B cell (primary cell): Measurements from ENCODE around the gene TMEM238. TPM values are rescaled to one million over a fixed set of nuclear protein-coding genes. Genes with fewer than 3 reads are reported as not detected.
"Not testable (repeated sequence)": the region's sequence is repeated elsewhere in the genome, so short reads cannot be mapped to it uniquely, and the experiment has no call there.

Experiments used
- ATAC-seq: fragments of 200-7000 bp; cut with Tn5 transposase; one replicate; pipeline ENCODE4 v1.10.0; 2021; ENCODE audit warnings: low read depth, mild to moderate bottlenecking, moderate number of reproducible peaks, moderate library complexity
- CTCF ChIA-PET: fragments of 350-600 bp; sonication (Branson Sonifier 250); formaldehyde crosslinking; loops from one replicate; lab custom pipeline; 2021; ENCODE audit warnings: antibody characterized with exemption, inconsistent platforms; lab: Charles Lee
- POLR2A ChIA-PET: fragments of 350-600 bp; sonication (Branson Sonifier 250); formaldehyde crosslinking; loops from one replicate; lab custom pipeline; 2021; ENCODE audit warnings: antibody characterized with exemption; lab: Charles Lee
- DNase-seq: peaks from one replicate; pipeline ENCODE4 v3.0.0; 2013
- H2AFZ ChIP-seq: 2 replicates; pipeline ENCODE4 v1.6.1; 2012; ENCODE audit warnings: mild to moderate bottlenecking, low read depth, low read length; ENCODE audit not compliant: insufficient read depth, poor library complexity, severe bottlenecking
- H3K27ac ChIP-seq, 2 donors: 1 replicate in 1 of 2; 2 replicates in 1 of 2; pipeline ENCODE4 v1.5.1; 2012 to 2013; ENCODE audit warnings: low read length in 2 of 2, mild to moderate bottlenecking in 2 of 2, moderate library complexity in 1 of 2
- H3K27me3 ChIP-seq, 4 experiments: fragments of 200-600 bp in 1 of 4; sonication (generic) in 1 of 4; replicated peaks in 1 of 4; 1 replicate in 2 of 4; 2 replicates in 2 of 4; pipeline versions ENCODE4 v1.6.1 to v1.7.0; 2013 to 2016; ENCODE audit warnings: low read length in 3 of 4, mild to moderate bottlenecking in 2 of 4, mixed read lengths in 1 of 4, moderate library complexity in 1 of 4; ENCODE audit not compliant: insufficient read depth in 4 of 4, control insufficient read depth in 3 of 4; ENCODE audit errors: control extremely low read depth in 1 of 4
- H3K36me3 ChIP-seq, 2 experiments: replicated peaks in 1 of 2; 1 replicate in 1 of 2; 2 replicates in 1 of 2; pipeline versions ENCODE4 v1.6.1 to v1.7.1; 2013; ENCODE audit warnings: low read length in 1 of 2; ENCODE audit not compliant: insufficient read depth in 2 of 2, control insufficient read depth in 1 of 2; ENCODE audit errors: control extremely low read depth in 1 of 2, extremely low read depth in 1 of 2
- H3K4me1 ChIP-seq, 2 donors: fragments of 200-600 bp in 1 of 2; sonication (generic) in 1 of 2; 1 replicate in 1 of 2; 2 replicates in 1 of 2; pipeline versions ENCODE4 v1.5.1 to v1.6.1; 2013 to 2017; ENCODE audit warnings: low read length in 2 of 2; ENCODE audit not compliant: control insufficient read depth in 2 of 2, insufficient read depth in 2 of 2
- H3K4me2 ChIP-seq: replicated peaks from 2 replicates; pipeline ENCODE3; 2012; ENCODE audit warnings: mild to moderate bottlenecking, low read depth, low read length; ENCODE audit not compliant: poor library complexity, severe bottlenecking
- H3K4me3 ChIP-seq, 5 experiments: fragments of 200-600 bp in 1 of 5; sonication (generic) in 1 of 5; 1 replicate in 3 of 5; 2 replicates in 2 of 5; pipeline versions ENCODE4 v1.5.1 to v1.7.0; 2011 to 2016; ENCODE audit warnings: low read length in 4 of 5, mild to moderate bottlenecking in 4 of 5, low read depth in 2 of 5, control low read depth in 1 of 5, moderate library complexity in 1 of 5; ENCODE audit not compliant: insufficient read depth in 1 of 5; ENCODE audit errors: control extremely low read depth in 1 of 5, extremely low read depth in 1 of 5
- H3K79me2 ChIP-seq: fragments of 200-600 bp; sonication (generic); one replicate; pipeline ENCODE4 v1.6.0; 2016; ENCODE audit warnings: low read length; ENCODE audit not compliant: control insufficient read depth, insufficient read depth
- H3K9ac ChIP-seq: fragments of 200-600 bp; sonication (generic); 2 replicates; pipeline ENCODE4 v1.6.1; 2017; ENCODE audit warnings: mild to moderate bottlenecking, low read length, moderate library complexity
- H3K9me3 ChIP-seq, 3 donors: one replicate each; pipeline versions ENCODE4 v1.6.1 to v1.7.1; 2013; ENCODE audit warnings: low read length in 2 of 3; ENCODE audit not compliant: control insufficient read depth in 2 of 3, insufficient read depth in 1 of 3; ENCODE audit errors: control extremely low read depth in 1 of 3
- H4K20me1 ChIP-seq: 2 replicates; pipeline ENCODE4 v1.6.0; 2012; ENCODE audit warnings: mild to moderate bottlenecking, low read length; ENCODE audit not compliant: insufficient read depth, control insufficient read depth, poor library complexity, severe bottlenecking
- H3K27ac Mint-ChIP-seq: one replicate; pipeline ENCODE4 v1.8.0; 2021; ENCODE audit warnings: mixed read lengths
- H3K27me3 Mint-ChIP-seq: one replicate; pipeline ENCODE4 v1.8.0; 2021; ENCODE audit warnings: mixed read lengths
- H3K4me1 Mint-ChIP-seq: one replicate; pipeline ENCODE4 v1.8.0; 2021; ENCODE audit warnings: mixed read lengths
- H3K4me3 Mint-ChIP-seq: one replicate; pipeline ENCODE4 v1.8.0; 2021; ENCODE audit warnings: mixed read lengths
- H3K9me3 Mint-ChIP-seq: one replicate; pipeline ENCODE4 v1.8.0; 2022; ENCODE audit warnings: mixed read lengths; ENCODE audit not compliant: insufficient read depth
- EZH2 ChIP-seq: IDR thresholded peaks from 2 replicates; pipeline ENCODE4 v1.6.1; 2012; ENCODE audit warnings: borderline replicate concordance, low read depth, mild to moderate bottlenecking, moderate library complexity, low read length; ENCODE audit not compliant: insufficient read depth, poor library complexity, severe bottlenecking
- WGBS: methylation state at CpG from one replicate; pipeline ENCODE4 v1.1.5; 2013; ENCODE audit warnings: missing lambda C conversion rate; ENCODE audit not compliant: insufficient coverage; 5-methylcytosine and 5-hydroxymethylcytosine counted together
- intact Hi-C: fragments of 100-400 bp; cut with micrococcal nuclease; formaldehyde crosslinking; loops from one replicate; pipeline ENCODE4 v1.10.0; 2022
- polyA plus RNA-seq: library from polyadenylated mRNA; depleted of rRNA; stranded (reverse); fragments of >200 nt; gene quantifications from 2 replicates; pipeline ENCODE4 v1.2.3, GENCODE V29; 2012
- total RNA-seq, 2 donors: library from RNA; stranded (reverse); fragments of 120-200 nt in 1 of 2; gene quantifications; 1 replicate in 1 of 2; 2 replicates in 1 of 2; pipeline versions ENCODE4 v1.2.3 to v1.2.4, GENCODE V29; 2013 to 2022
- TF ChIP-seq, protein P1 (sequence below): fragments of 200-600 bp; IDR thresholded peaks from one replicate; pipeline ENCODE4 v1.8.0; 2022; ENCODE audit warnings: antibody characterized with exemption, mild to moderate bottlenecking

Gene TMEM238
- total and polyA plus RNA-seq, 2 donors (not counting 1 experiment from before 2014, with no cell fraction given): 0.76 to 4.7 TPM

DNA sequence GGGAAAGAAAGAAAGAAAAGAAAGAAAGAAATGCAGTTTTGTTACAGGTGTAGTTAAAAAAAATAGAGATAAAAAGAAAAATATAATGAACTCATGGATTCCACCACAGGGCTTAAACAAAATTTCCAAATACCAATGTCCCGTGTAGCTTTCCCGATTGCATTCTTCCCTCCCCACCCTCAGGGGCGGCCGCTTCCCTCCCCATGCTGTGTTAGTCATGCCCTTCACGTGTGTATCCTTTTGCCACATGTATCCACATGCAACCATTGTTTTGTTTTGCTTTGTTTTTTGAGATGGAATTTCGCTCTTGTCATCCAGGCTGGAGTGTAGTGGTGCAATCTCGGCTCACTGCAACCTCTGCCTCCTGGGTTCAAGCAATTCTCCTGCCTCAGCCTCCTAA, 48.0 kb downstream of the TMEM238 start:
- no peaks in the 10 kb centered on the region for H3K9me3 Mint-ChIP-seq

DNA sequence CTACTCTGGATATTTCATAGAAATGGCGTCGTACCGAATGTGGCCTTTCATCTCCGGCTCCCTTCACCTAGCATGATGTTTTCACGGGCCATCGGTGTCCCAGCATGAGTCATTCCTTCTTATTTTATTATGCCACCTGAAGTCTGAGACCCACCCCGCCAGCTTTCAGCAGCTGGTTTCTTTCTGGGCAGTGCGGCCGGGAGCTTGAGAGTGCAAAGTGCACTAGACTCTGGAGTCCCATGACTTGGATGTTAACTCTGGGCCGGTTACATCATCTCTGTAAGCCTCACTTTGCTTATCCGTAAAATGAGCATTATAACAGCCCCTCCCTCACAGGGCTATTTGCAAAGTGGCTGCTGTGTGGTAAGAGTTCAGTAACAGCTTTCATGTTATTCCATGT, 50.2 kb downstream of the TMEM238 start:
- Histone ChIP-seq H3K4me1 (peaks cover 2 to 8% of the 10 kb centered on the region in 2 donors), H3K4me3 (no peak overlapping the region), H3K27me3 (peaks cover 0 to 20% (median 4%) of the 10 kb centered on the region in 4 experiments), H3K4me2 (no peak overlapping the region), H2AFZ (no peak overlapping the region), H3K9ac (no peak overlapping the region), H3K36me3 (no peaks in the 10 kb centered on the region), H3K79me2 (no peaks in the 10 kb centered on the region), H4K20me1 (no peaks in the 10 kb centered on the region), H3K27ac (no peak overlapping the region), H3K9me3 (no peaks in the 10 kb centered on the region)
- no peak for DNase-seq
- intact Hi-C loops: no loop called here
- no peak overlapping the region for H3K4me3 Mint-ChIP-seq
- WGBS: 96% methylated on average over 9 of the region's 11 CpGs
- no peak for ATAC-seq
- no peaks in the 10 kb centered on the region for H3K9me3 Mint-ChIP-seq
- ChIA-PET POLR2A (no interaction called here), CTCF (no interaction called here)
- peaks cover 5% of the 10 kb centered on the region for H3K4me1 Mint-ChIP-seq
- peaks cover 26% of the 10 kb centered on the region for H3K27me3 Mint-ChIP-seq
- no peak overlapping the region for H3K27ac Mint-ChIP-seq
- TF ChIP-seq EZH2: no peak
- TF ChIP-seq, protein P1, sequence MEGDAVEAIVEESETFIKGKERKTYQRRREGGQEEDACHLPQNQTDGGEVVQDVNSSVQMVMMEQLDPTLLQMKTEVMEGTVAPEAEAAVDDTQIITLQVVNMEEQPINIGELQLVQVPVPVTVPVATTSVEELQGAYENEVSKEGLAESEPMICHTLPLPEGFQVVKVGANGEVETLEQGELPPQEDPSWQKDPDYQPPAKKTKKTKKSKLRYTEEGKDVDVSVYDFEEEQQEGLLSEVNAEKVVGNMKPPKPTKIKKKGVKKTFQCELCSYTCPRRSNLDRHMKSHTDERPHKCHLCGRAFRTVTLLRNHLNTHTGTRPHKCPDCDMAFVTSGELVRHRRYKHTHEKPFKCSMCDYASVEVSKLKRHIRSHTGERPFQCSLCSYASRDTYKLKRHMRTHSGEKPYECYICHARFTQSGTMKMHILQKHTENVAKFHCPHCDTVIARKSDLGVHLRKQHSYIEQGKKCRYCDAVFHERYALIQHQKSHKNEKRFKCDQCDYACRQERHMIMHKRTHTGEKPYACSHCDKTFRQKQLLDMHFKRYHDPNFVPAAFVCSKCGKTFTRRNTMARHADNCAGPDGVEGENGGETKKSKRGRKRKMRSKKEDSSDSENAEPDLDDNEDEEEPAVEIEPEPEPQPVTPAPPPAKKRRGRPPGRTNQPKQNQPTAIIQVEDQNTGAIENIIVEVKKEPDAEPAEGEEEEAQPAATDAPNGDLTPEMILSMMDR: no peak

More for the DNA sequence above, 48.0 kb downstream of the TMEM238 start:
- Histone ChIP-seq H4K20me1 (no peaks in the 10 kb centered on the region), H3K4me2 (no peak overlapping the region), H3K27ac (no peak overlapping the region), H3K27me3 (peaks cover 0 to 29% (median 9%) of the 10 kb centered on the region in 4 experiments), H3K9me3 (peaks cover 0 to 7% (median 0%) of the 10 kb centered on the region in 3 donors), H3K36me3 (no peaks in the 10 kb centered on the region), H3K9ac (no peak overlapping the region), H2AFZ (no peak overlapping the region), H3K79me2 (peaks cover 11% of the 10 kb centered on the region), H3K4me3 (no peak overlapping the region), H3K4me1 (peaks cover 13 to 22% of the 10 kb centered on the region in 2 donors)
- ATAC-seq: no peak
- CTCF ChIA-PET: no interaction called here
- Mint-ChIP-seq H3K4me1 (peaks cover 17% of the 10 kb centered on the region), H3K27ac (no peak overlapping the region), H3K27me3 (peaks cover 26% of the 10 kb centered on the region), H3K4me3 (no peak overlapping the region)
- intact Hi-C loops: loop anchor here (5.0 kb wide), 1 partner anchor 1469 kb away; the partner anchor contains the start of gene MYADM
- no peak for DNase-seq
- POLR2A ChIA-PET: no interaction called here
- WGBS: 100% methylated on average over 2 of the region's 7 CpGs
- TF ChIP-seq EZH2: no peak
- TF ChIP-seq, protein P1: no peak

GRCh38 chr19:55329791-55330190, 54.3 kb downstream of the TMEM238 start:
- WGBS: 100% methylated on average over 4 of the region's 6 CpGs
- peaks cover 30% of the 10 kb centered on the region for H3K27me3 Mint-ChIP-seq

More at GRCh38 chr19:55329791-55330190, 54.3 kb downstream of the TMEM238 start:
- H3K4me3 Mint-ChIP-seq, H3K4me3 ChIP-seq, CTCF ChIA-PET, H3K4me2 ChIP-seq, H2AFZ ChIP-seq, intact Hi-C loops, H3K4me1 ChIP-seq, H3K27ac Mint-ChIP-seq, POLR2A ChIA-PET, H3K79me2 ChIP-seq, H3K9me3 ChIP-seq, H3K4me1 Mint-ChIP-seq, DNase-seq, H3K27ac ChIP-seq, H3K9ac ChIP-seq, H4K20me1 ChIP-seq, H3K9me3 Mint-ChIP-seq, H3K36me3 ChIP-seq, ATAC-seq: not testable (repeated sequence)
- peaks cover 0 to 13% (median under 1%) of the 10 kb centered on the region in 4 experiments for H3K27me3 ChIP-seq
